AG09319 (cell line): ENCODE measurements around the gene PCGF5.
"Not testable (repeated sequence)": the region's sequence is repeated elsewhere in the genome, so short reads cannot be mapped to it uniquely, and the experiment has no call there.

ENCODE experiments used
- DNase-seq: peaks from one replicate; pipeline ENCODE4 v3.0.0-alpha.2; 2010; ENCODE audit warnings: low read depth; ENCODE audit errors: extremely low read depth
- CTCF ChIP-seq: IDR thresholded peaks from 2 replicates; pipeline ENCODE4 v1.5.1; 2011; ENCODE audit warnings: low read depth, mild to moderate bottlenecking, inconsistent platforms, low read length, moderate library complexity

The PCGF5 gene

GRCh38 chr10:91312382-91312733, 91.9 kb downstream of the PCGF5 start:
- TF ChIP-seq CTCF = no peak
- no peak for DNase-seq

GRCh38 chr10:91313796-91314485, 93.5 kb downstream of the PCGF5 start:
- no peak for TF ChIP-seq CTCF
- peak; percentile 30 for DNase-seq

- no peak for TF ChIP-seq CTCF
- no peak for DNase-seq
Observed at GRCh38 chr10:91316486-91316885, 96.0 kb downstream of the PCGF5 start.

- DNase-seq = no peak
- TF ChIP-seq CTCF = no peak
Observed at GRCh38 chr10:91317541-91317940, 97.1 kb downstream of the PCGF5 start.

- no peak for TF ChIP-seq CTCF
- no peak for DNase-seq
Observed at GRCh38 chr10:91319336-91319735, 98.9 kb downstream of the PCGF5 start.

- DNase-seq = not testable (repeated sequence)
Observed at GRCh38 chr10:91323293-91323905, 102.9 kb downstream of the PCGF5 start.

GRCh38 chr10:91328320-91328984, 108.0 kb downstream of the PCGF5 start:
- TF ChIP-seq CTCF = no peak

More at GRCh38 chr10:91328320-91328984, 108.0 kb downstream of the PCGF5 start:
- DNase-seq = no peak
